HL-60 (cell line): Measurements from ENCODE around the gene DHFR.

Source experiments
- CTCF ChIP-seq: IDR thresholded peaks from one replicate; pipeline ENCODE4 v1.5.1; 2011; ENCODE audit warnings: low read length, control low read depth, inconsistent platforms; ENCODE audit not compliant: insufficient read depth
- GABPA ChIP-seq: IDR thresholded peaks from 2 replicates; pipeline ENCODE4 v1.6.1; 2012; ENCODE audit warnings: low read depth
- POLR2AphosphoS5 ChIP-seq: IDR thresholded peaks from 2 replicates; pipeline ENCODE4 v1.6.1; 2012; ENCODE audit warnings: low read depth
- REST ChIP-seq: IDR thresholded peaks from 2 replicates; pipeline ENCODE4 v1.6.1; 2012; ENCODE audit warnings: low read depth; ENCODE audit not compliant: insufficient replicate concordance

- TF ChIP-seq POLR2AphosphoS5 (no peak), CTCF (no peak), REST (no peak), GABPA (no peak)
Measured at GRCh38 chr5:80592105-80592504, 62.7 kb downstream of the DHFR start.
